Kidney (tissue), 14 donors: ENCODE results near the gene TDRKH. TPM values are rescaled to one million over a fixed set of nuclear protein-coding genes. Genes with fewer than 3 reads are reported as not detected.

Experiments
- DNase-seq, 5 donors: peaks; one replicate each; pipeline ENCODE4 v3.0.0-alpha.2; 2013 to 2020
- FAIRE-seq: peaks from 2 replicates; lab custom pipeline; 2012; peaks lifted over from hg19 to GRCh38; lab: Jason Lieb, UNC
- H3K27ac ChIP-seq, 2 donors: one replicate each; pipeline ENCODE4 v1.7.0; 2013; ENCODE audit warnings: low read depth in 2 of 2, low read length in 2 of 2, inconsistent platforms in 1 of 2
- H3K27me3 ChIP-seq: one replicate; pipeline ENCODE4 v1.7.1; 2013; ENCODE audit warnings: low read length, inconsistent platforms; ENCODE audit not compliant: control insufficient read depth, insufficient read depth
- H3K36me3 ChIP-seq, 3 donors: one replicate each; pipeline versions ENCODE4 v1.7.0 to v1.7.1; 2013; ENCODE audit warnings: low read length in 3 of 3, control low read depth in 1 of 3, inconsistent platforms in 1 of 3; ENCODE audit not compliant: insufficient read depth in 3 of 3, control insufficient read depth in 2 of 3
- H3K4me1 ChIP-seq, 3 donors: one replicate each; pipeline versions ENCODE4 v1.7.0 to v1.7.1; 2013; ENCODE audit warnings: low read length in 3 of 3, inconsistent platforms in 1 of 3, low read depth in 1 of 3; ENCODE audit not compliant: control insufficient read depth in 2 of 3, insufficient read depth in 2 of 3
- H3K4me3 ChIP-seq, 3 donors: one replicate each; pipeline versions ENCODE4 v1.7.0 to v1.8.1; 2013; ENCODE audit warnings: low read length in 3 of 3, control low read depth in 1 of 3, inconsistent platforms in 1 of 3
- H3K9ac ChIP-seq, 3 donors: one replicate each; pipeline versions ENCODE4 v1.7.0 to v1.7.1; 2013; ENCODE audit warnings: low read length in 3 of 3, control low read depth in 1 of 3, inconsistent platforms in 1 of 3
- H3K9me3 ChIP-seq, 3 donors: one replicate each; pipeline versions ENCODE4 v1.7.0 to v1.7.1; 2013; ENCODE audit warnings: low read length in 3 of 3, control low read depth in 1 of 3, inconsistent platforms in 1 of 3; ENCODE audit not compliant: control insufficient read depth in 2 of 3, insufficient read depth in 1 of 3
- CTCF ChIP-seq: IDR thresholded peaks from 3 replicates; pipeline ENCODE4 v1.5.1; 2012; ENCODE audit warnings: mild to moderate bottlenecking, moderate library complexity, borderline replicate concordance; ENCODE audit not compliant: insufficient read depth; ENCODE audit errors: extremely low read depth
- intact Hi-C: fragments of 100-400 bp; cut with DNase I; formaldehyde crosslinking; loops from one replicate; pipeline ENCODE4 v1.11.1; 2022
- polyA plus RNA-seq: library from polyadenylated mRNA; stranded (reverse); fragments of 350-450 nt; fragmentation: Illumina TruSeq; extraction: RNeasy Lipid Tissue Mini Kit (QIAGEN cat#74804); gene quantifications from one replicate; pipeline ENCODE4 v1.2.3, GENCODE V29; 2014; ENCODE audit warnings: low read depth, low replicate concordance; ENCODE audit not compliant: insufficient read depth
- total RNA-seq: library from RNA; stranded (reverse); fragmentation: NEBNext Ultra II Directional; extraction: Animal tissue kit (Norgen Biotek cat#: 25700); gene quantifications from one replicate; pipeline ENCODE4 v1.2.1, GENCODE V29; 2021
- donor health status: control.
- donor health status: control.
- donor health status: control.
- donor health status: control.
- donor health status: control.
- donor health status: DM: yes; HTN: yes; CAD: no.
- donor health status: Normal renal cell carcinoma (clear cell type).

Gene TDRKH
- total and polyA plus RNA-seq, 2 donors from 2014 or later = 5.3 to 13.5 TPM

GRCh38 chr1:151799179-151800022 is 9.1 kb upstream of the TDRKH start:
- Histone ChIP-seq H3K4me3 (no peak overlapping the region), H3K9me3 (no peaks in the 10 kb centered on the region), H3K36me3 (no peaks in the 10 kb centered on the region), H3K27me3 (no peaks in the 10 kb centered on the region), H3K4me1 (no peaks in the 10 kb centered on the region), H3K27ac (no peak overlapping the region), H3K9ac (no peak overlapping the region)
- FAIRE-seq = no peak
- intact Hi-C loops = no loop called here
- no peak for TF ChIP-seq CTCF
- DNase-seq = no peak

GRCh38 chr1:151798571-151798970 is 8.3 kb upstream of the TDRKH start:
- H3K9me3 ChIP-seq = no peaks in the 10 kb centered on the region
- H3K27me3 ChIP-seq = no peaks in the 10 kb centered on the region
- intact Hi-C loops = no loop called here
- no peaks in the 10 kb centered on the region for H3K4me1 ChIP-seq
- no peaks in the 10 kb centered on the region for H3K36me3 ChIP-seq
- H3K27ac ChIP-seq = no peak overlapping the region
- no peak for TF ChIP-seq CTCF
- DNase-seq (no peak), FAIRE-seq (no peak)
- H3K9ac ChIP-seq = no peak overlapping the region
- no peak overlapping the region for H3K4me3 ChIP-seq

GRCh38 chr1:151790940-151791651 is 796 bp upstream of the TDRKH start:
- no peak for FAIRE-seq
- no peak for TF ChIP-seq CTCF
- peak overlapping the region; percentile 12 to 24 for H3K27ac ChIP-seq
- DNase-seq = peak in 2 of 5 donors; percentile 19 to 60
- H3K27me3 ChIP-seq = no peaks in the 10 kb centered on the region
- H3K9me3 ChIP-seq = no peaks in the 10 kb centered on the region
- H3K4me1 ChIP-seq = peaks cover 0 to 8% (median 4%) of the 10 kb centered on the region in 3 donors
- peak overlapping the region; percentile 90 to 99 (median 96) for H3K4me3 ChIP-seq
- peak overlapping the region; percentile 58 to 91 (median 83) for H3K9ac ChIP-seq
- no peaks in the 10 kb centered on the region for H3K36me3 ChIP-seq
- intact Hi-C loops = no loop called here
